ENCODE results near the gene MYO1D. TPM values are rescaled to one million over a fixed set of nuclear protein-coding genes. Genes with fewer than 3 reads are reported as not detected.

Gene MYO1D
- total RNA-seq, 2 experiments from 2014 or later: 8.4 to 12.2 TPM

DNA sequence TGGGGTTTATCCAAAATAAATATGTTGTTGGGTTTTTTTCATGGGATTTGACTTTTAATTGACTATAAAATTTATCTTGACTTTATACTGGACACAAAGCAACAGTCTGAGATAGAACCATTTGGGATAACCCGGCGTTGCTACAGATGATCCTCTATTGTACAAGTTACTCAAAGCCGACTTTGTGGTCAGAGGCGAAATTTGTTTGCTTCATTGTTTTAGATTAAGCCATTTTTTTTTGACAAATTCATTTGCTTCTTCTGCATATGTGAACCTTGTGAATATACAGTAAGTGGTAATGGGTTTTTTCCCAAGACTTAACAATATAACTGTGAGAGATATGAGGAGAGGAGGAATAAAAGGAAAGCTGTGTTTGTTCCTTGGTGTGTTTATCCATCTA is 11.8 kb downstream of the MYO1D start:
- H3K36me3 Mint-ChIP-seq: no peaks in the 10 kb centered on the region
- peaks cover 6% of the 10 kb centered on the region for H3K27me3 Mint-ChIP-seq
- H3K4me3 Mint-ChIP-seq: no peak overlapping the region
- DNase-seq (no peak), ATAC-seq (no peak)
- peaks cover 3% of the 10 kb centered on the region for H3K4me1 Mint-ChIP-seq
- no peaks in the 10 kb centered on the region for H3K9me3 Mint-ChIP-seq (ENCODE audit: low read depth)
- H3K27ac Mint-ChIP-seq: no peak overlapping the region
- CTCF ChIA-PET: interaction anchor here (0.7 to 1.1 kb wide), 2 partner anchors 11 to 12 kb away, joined by 3 to 5 read pairs; partner anchors contain the start of gene MYO1D

DNA sequence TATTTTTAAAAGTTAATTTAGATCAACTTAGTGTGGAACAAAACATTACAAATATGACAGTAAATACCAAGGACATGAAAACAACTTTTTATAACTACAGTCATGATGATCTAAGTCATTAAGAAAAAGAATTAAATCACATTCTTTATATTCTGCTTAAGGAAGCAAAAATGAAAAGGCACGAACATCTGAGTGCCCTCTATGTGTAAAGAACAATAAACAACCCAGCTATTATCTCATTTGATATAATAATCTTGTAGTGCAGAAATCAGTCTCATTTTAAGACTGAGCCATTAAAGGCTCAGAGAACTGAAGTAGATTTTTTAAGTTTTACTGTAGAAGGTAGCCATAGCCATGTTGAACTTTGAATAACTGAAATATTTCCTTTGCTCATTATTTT is 13.4 kb downstream of the MYO1D start:
- peaks cover 6% of the 10 kb centered on the region for H3K27me3 Mint-ChIP-seq
- no peak overlapping the region for H3K4me3 Mint-ChIP-seq
- no peak for DNase-seq
- no peaks in the 10 kb centered on the region for H3K9me3 Mint-ChIP-seq (ENCODE audit: low read depth)
- CTCF ChIA-PET: interaction anchor here (0.6 to 2.8 kb wide), 3 partner anchors 13 to 636 kb away, joined by 3 to 16 read pairs (median 3); partner anchors contain the start of gene MYO1D
- peaks cover 8% of the 10 kb centered on the region for H3K4me1 Mint-ChIP-seq
- H3K27ac Mint-ChIP-seq: no peak overlapping the region
- ATAC-seq: no peak
- no peaks in the 10 kb centered on the region for H3K36me3 Mint-ChIP-seq

DNA sequence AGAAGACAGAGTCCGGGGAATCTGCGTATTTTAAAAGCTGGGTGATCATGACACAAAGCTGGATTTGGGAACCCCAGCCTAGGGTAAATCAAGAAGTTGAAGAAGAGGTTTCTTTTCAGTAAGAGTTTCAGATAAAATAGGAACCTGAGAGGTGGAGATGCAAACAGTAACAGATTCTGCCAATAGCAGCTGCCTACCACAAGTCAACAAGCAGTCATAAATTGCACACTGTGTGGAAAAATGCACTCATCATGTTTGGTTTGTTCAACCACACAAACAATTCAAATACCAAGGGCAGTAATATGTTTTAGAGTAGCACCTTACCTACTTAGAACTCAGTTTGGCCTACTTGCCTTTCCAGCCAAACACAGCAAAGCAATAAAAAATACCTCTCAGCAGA is 14.0 kb downstream of the MYO1D start:
- CTCF ChIA-PET: interaction anchor here (2.8 kb wide), 1 partner anchor 14 kb away, joined by 16 read pairs; the partner anchor contains the start of gene MYO1D
- ATAC-seq: no peak

DNA sequence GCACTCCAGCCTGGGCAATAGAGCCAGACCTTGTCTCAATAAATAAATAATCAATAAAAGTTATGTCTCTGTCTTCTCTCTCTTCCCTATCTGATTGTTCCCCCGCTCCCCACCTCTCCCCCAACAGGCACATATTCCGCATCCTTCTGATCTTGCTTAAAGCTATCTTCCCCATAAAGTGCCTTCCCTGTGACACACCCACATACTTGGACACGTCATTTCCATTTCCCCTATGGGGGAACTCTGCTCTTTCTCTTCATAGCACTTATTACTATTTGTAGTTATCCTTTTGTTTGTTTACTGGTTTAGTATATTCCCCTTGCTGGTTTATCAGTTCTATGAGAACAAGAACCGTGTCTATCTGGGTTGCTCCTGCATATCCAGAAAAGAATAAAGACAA is 14.9 kb downstream of the MYO1D start:
- H3K27me3 Mint-ChIP-seq: peaks cover 6% of the 10 kb centered on the region
- no peak overlapping the region for H3K4me3 Mint-ChIP-seq
- ATAC-seq: no peak
- no peaks in the 10 kb centered on the region for H3K36me3 Mint-ChIP-seq
- H3K27ac Mint-ChIP-seq: no peak overlapping the region
- no peak for DNase-seq
- H3K9me3 Mint-ChIP-seq (ENCODE audit: low read depth): no peaks in the 10 kb centered on the region
- CTCF ChIA-PET: interaction anchor here (1.4 to 2.8 kb wide), 2 partner anchors 15 to 79 kb away, joined by 4 to 16 read pairs; partner anchors contain the start of gene MYO1D
- H3K4me1 Mint-ChIP-seq: peaks cover 8% of the 10 kb centered on the region

More for the DNA sequence above, 14.0 kb downstream of the MYO1D start:
- H3K9me3 Mint-ChIP-seq (ENCODE audit: low read depth): no peaks in the 10 kb centered on the region
- H3K4me3 Mint-ChIP-seq: no peak overlapping the region
- peaks cover 8% of the 10 kb centered on the region for H3K4me1 Mint-ChIP-seq
- H3K36me3 Mint-ChIP-seq: no peaks in the 10 kb centered on the region
- H3K27ac Mint-ChIP-seq: no peak overlapping the region
- no peak for DNase-seq
- H3K27me3 Mint-ChIP-seq: peaks cover 6% of the 10 kb centered on the region

DNA sequence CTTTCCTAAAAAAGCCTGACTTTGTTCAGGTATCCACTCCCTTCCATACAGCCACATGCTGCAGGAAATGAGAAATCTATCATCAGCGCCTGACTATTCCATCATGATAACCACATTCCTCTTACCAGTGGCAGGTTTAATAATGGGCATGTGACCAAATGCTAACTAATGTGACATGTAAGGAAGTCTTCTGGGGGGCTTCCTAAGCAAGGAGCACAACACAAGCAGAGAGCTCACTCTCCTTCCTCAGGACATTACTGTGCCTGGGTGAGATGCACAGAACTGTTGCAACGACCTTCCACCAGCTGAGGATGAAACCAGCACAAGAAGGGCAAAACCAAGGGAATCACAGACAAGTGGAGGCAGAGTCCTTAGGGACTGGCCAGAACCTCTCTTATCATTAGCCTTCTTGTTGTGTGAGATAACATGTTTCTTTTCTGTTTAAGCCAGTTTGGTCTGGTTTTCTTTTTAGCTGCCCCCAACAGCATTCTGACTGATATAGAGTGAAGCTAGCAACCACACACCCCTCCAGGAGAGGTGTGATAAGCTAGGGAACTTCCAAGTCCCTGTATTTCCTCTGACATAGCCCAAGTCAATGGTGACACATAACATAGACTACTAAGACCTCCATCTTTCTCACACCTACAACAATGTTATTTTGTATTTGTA is 16.9 kb downstream of the MYO1D start:
- no peak overlapping the region for H3K4me3 Mint-ChIP-seq
- DNase-seq (no peak), ATAC-seq (peak; percentile 42)
- H3K36me3 Mint-ChIP-seq: no peaks in the 10 kb centered on the region
- H3K4me1 Mint-ChIP-seq: peaks cover 8% of the 10 kb centered on the region
- H3K27me3 Mint-ChIP-seq: no peaks in the 10 kb centered on the region
- no peak overlapping the region for H3K27ac Mint-ChIP-seq
- no peaks in the 10 kb centered on the region for H3K9me3 Mint-ChIP-seq (ENCODE audit: low read depth)
- CTCF ChIA-PET: interaction anchor here (1.4 to 2.7 kb wide), 3 partner anchors 10 to 77 kb away, joined by 3 to 18 read pairs (median 4); partner anchors contain the start of gene MYO1D

DNA sequence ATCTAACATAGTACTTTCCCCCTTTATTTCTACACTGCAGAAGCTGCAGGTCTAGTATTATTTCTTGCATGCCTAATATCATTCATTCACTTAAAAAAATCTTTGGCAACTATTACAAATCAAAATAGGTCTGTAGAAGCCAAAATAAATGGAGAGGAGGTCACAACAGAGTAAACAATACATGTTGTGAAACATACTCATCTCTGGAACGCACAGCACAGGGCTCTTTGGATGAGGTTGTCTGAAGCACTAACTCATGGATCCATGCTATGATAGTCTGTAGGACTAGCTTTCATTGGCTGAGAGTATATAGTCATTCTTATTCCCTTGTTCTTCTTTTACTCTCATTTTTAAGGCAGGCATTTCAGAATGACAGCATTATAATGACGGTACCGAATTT is 21.3 kb downstream of the MYO1D start:
- no peak overlapping the region for H3K27ac Mint-ChIP-seq
- H3K9me3 Mint-ChIP-seq (ENCODE audit: low read depth): no peaks in the 10 kb centered on the region
- no peak for ATAC-seq
- no peak overlapping the region for H3K4me3 Mint-ChIP-seq
- peaks cover 5% of the 10 kb centered on the region for H3K27me3 Mint-ChIP-seq
- peaks cover 8% of the 10 kb centered on the region for H3K4me1 Mint-ChIP-seq
- DNase-seq: no peak
- H3K36me3 Mint-ChIP-seq: no peaks in the 10 kb centered on the region
- CTCF ChIA-PET: interaction anchor here (1.7 kb wide), 1 partner anchor 22 kb away, joined by 4 read pairs; no protein-coding TSS in a partner anchor

DNA sequence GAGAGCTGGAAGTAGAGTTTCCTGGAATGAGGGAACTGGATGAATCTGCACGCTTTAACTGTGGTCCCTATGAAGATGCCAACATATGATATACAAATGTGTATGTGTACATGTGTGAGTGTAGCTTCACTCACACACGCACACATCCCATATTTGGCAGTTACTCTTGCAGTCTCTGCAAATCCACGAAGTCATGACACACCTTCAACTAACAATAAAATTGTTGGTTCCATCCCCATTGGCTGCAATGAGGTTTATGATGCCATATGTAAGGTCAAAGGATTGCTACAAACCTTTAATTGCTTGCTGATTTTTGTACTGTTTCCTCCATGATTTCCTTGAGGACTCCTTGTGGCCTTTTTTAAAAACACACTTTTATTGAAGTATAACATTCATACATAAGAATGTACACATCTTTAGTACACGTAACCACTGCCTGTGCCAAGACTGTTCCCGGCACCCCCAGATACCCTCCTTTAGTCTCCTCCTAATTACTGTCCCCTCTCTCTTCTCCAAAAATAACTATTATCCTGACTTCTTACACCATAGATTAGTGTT is 22.0 kb downstream of the MYO1D start:
- Mint-ChIP-seq H3K4me3 (no peak overlapping the region), H3K27me3 (peaks cover 8% of the 10 kb centered on the region), H3K36me3 (no peaks in the 10 kb centered on the region), H3K27ac (no peak overlapping the region), H3K4me1 (peaks cover 3% of the 10 kb centered on the region), H3K9me3 (ENCODE audit: low read depth) (no peaks in the 10 kb centered on the region)
- ATAC-seq: no peak
- no peak for DNase-seq
- CTCF ChIA-PET: interaction anchor here (1.1 to 1.6 kb wide), 3 partner anchors 11 to 72 kb away, joined by 3 to 8 read pairs (median 6); partner anchors contain the start of gene MYO1D

DNA sequence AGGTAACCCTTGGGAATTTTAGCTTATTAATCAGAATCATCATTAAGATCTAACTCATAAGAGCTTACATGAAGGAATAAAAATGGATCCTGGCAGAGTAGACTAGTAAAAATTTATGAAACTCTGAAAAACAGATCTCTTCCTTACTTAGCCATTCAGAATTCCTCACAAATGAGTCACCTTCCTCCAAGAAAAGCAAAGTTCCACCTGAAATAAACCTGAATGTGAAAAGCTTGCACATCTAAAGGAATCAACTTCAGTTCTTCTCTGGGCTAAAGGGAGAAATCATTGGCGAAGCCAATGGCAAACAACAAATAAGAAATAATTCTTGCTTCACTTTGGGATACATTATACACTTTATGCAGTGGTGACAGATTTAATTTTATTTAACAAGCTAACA is 22.7 kb downstream of the MYO1D start:
- no peaks in the 10 kb centered on the region for H3K36me3 Mint-ChIP-seq
- H3K4me1 Mint-ChIP-seq: no peaks in the 10 kb centered on the region
- ATAC-seq (no peak), DNase-seq (no peak)
- CTCF ChIA-PET: interaction anchor here (1.1 to 1.6 kb wide), 3 partner anchors 11 to 71 kb away, joined by 3 to 8 read pairs (median 6); partner anchors contain the start of gene MYO1D
- H3K27me3 Mint-ChIP-seq: peaks cover 8% of the 10 kb centered on the region
- no peak overlapping the region for H3K27ac Mint-ChIP-seq
- H3K4me3 Mint-ChIP-seq: no peak overlapping the region
- no peaks in the 10 kb centered on the region for H3K9me3 Mint-ChIP-seq (ENCODE audit: low read depth)

DNA sequence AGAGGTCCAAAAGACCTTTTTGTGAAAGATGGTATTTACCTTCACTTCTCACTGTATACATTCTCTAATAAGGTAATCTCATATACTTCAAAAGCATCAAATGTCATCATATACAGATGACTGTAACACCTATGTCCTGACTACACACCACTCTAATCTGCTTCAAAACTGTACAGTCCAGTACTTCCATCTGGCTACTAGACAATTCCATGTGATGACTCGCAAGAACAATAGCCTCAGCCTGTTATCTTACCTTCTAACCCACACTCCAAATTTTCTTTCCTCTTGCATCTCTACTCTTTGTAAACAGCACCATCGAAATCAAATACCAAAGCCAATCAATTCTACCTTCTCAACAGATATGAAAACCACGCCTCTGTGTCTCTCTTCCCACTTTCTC is 24.1 kb downstream of the MYO1D start:
- peaks cover 8% of the 10 kb centered on the region for H3K27me3 Mint-ChIP-seq
- H3K36me3 Mint-ChIP-seq: no peaks in the 10 kb centered on the region
- no peak overlapping the region for H3K4me3 Mint-ChIP-seq
- DNase-seq (no peak), ATAC-seq (no peak)
- no peaks in the 10 kb centered on the region for H3K4me1 Mint-ChIP-seq
- H3K27ac Mint-ChIP-seq: no peak overlapping the region
- no peaks in the 10 kb centered on the region for H3K9me3 Mint-ChIP-seq (ENCODE audit: low read depth)
- CTCF ChIA-PET: no interaction called here

DNA sequence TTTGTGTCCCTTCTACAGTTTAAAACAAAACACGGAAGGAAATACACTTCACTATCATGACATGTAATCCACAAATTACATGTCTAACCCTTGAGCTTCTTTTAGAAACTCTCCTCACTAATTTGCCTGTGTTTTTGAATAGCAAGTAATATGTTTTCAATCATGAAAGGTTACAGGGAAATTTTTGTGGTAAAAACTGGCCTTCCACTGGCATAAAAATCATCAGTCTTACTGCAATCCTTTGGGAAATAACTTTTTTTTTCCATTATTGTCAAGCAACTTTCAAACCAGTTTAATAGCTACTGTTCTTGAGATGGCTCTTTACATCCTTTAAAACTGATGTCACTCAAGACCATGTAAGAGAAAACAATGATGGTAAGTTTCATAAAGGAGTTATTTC is 27.0 kb downstream of the MYO1D start:
- Mint-ChIP-seq H3K27ac (no peak overlapping the region), H3K27me3 (peaks cover 8% of the 10 kb centered on the region), H3K4me1 (no peaks in the 10 kb centered on the region), H3K9me3 (ENCODE audit: low read depth) (no peaks in the 10 kb centered on the region), H3K4me3 (no peak overlapping the region), H3K36me3 (no peaks in the 10 kb centered on the region)
- CTCF ChIA-PET: no interaction called here
- ATAC-seq: no peak
- no peak for DNase-seq

DNA sequence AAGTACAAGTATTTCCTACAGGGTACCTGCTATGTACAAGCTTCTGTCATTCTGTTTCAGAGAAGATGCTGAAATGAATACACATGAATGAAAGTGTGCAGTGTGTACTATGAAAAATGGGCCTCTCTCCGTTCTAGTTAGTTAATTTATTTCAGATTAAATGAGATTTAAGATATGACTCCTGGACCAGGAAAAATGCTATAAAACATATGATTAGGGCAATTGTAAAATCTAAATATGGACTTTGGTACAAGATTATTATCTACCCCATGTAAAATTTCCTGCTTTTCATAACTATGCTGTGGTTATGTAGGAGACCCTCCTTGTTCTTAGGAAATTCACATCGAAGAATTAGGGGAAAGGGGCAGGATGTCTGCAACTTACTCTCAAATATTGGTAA is 28.9 kb downstream of the MYO1D start:
- Mint-ChIP-seq H3K27me3 (peaks cover 8% of the 10 kb centered on the region), H3K27ac (no peak overlapping the region), H3K4me1 (no peaks in the 10 kb centered on the region), H3K36me3 (no peaks in the 10 kb centered on the region), H3K4me3 (no peak overlapping the region), H3K9me3 (ENCODE audit: low read depth) (no peaks in the 10 kb centered on the region)
- ATAC-seq: no peak
- no peak for DNase-seq
- CTCF ChIA-PET: no interaction called here

DNA sequence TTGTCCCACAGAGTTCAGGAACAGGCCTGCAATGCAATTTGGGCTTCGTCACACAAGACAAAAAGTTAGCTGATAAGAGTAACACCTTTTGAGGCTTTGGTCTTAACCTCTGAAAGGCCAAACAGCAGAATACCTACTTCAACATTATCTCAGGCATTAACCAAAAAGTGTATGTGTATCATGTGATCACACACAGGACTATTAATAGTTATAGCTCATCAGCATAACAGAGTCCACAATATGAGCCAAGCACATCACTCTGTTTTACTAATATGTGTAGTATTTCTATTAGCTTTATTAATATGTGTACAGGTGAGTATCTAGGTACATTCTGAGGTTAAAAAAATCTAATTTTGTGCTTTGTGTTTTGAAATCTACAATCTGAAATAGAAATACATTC is 30.8 kb downstream of the MYO1D start:
- H3K4me3 Mint-ChIP-seq: no peak overlapping the region
- peaks cover 4% of the 10 kb centered on the region for H3K27me3 Mint-ChIP-seq
- no peak overlapping the region for H3K27ac Mint-ChIP-seq
- ATAC-seq (no peak), DNase-seq (no peak)
- H3K36me3 Mint-ChIP-seq: no peaks in the 10 kb centered on the region
- no peaks in the 10 kb centered on the region for H3K4me1 Mint-ChIP-seq
- CTCF ChIA-PET: interaction anchor here (1.0 to 2.0 kb wide), 2 partner anchors 31 to 32 kb away, joined by 3 to 5 read pairs; partner anchors contain the start of gene MYO1D
- H3K9me3 Mint-ChIP-seq (ENCODE audit: low read depth): no peaks in the 10 kb centered on the region

DNA sequence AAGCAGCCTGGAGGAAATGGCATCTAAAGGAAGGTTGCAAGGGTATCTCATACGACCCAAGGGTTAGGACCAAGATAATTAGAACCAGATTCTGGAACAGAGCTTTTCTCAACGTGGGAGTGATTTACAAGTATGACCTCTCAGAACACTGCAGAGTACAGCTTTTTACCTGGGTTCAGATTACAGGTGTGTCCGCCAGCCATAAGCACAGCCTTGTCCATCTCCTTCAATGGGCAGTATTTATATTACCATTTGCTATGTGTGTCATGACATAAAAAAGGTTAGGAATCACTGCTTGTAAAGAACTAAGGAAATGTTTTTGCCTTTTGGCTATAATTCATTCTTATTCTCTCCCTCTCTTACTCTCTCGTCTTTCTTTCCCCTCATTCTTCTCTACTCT is 36.7 kb downstream of the MYO1D start:
- no peak overlapping the region for H3K27ac Mint-ChIP-seq
- no peak overlapping the region for H3K4me3 Mint-ChIP-seq
- H3K4me1 Mint-ChIP-seq: peaks cover under 1% of the 10 kb centered on the region
- no peaks in the 10 kb centered on the region for H3K27me3 Mint-ChIP-seq
- ATAC-seq (no peak), DNase-seq (no peak)
- no peaks in the 10 kb centered on the region for H3K9me3 Mint-ChIP-seq (ENCODE audit: low read depth)
- no peaks in the 10 kb centered on the region for H3K36me3 Mint-ChIP-seq
- CTCF ChIA-PET: no interaction called here

DNA sequence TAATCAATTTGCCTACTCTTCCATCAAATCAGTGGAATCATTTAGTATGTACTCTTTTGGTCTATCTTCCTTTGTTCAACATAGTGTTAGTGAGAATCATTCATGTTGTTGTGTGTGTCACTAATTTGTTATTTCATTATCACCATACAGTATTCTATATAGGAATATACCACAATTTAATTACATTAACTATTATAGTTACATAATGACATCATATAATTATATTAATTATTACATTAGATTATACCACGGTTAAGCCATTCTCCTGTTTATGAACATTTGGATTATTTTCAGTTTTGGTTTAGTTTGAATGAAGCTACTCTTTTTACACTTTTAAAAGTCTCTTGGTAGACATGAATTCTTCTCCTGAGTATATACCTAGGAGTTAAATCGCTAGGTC is 40.4 kb downstream of the MYO1D start:
- H3K27me3 Mint-ChIP-seq: no peaks in the 10 kb centered on the region
- H3K4me3 Mint-ChIP-seq: no peak overlapping the region
- H3K27ac Mint-ChIP-seq: no peak overlapping the region
- CTCF ChIA-PET: interaction anchor here (1.0 to 2.5 kb wide), 2 partner anchors 38 to 40 kb away, joined by 3 to 12 read pairs; partner anchors contain the start of gene MYO1D
- H3K9me3 Mint-ChIP-seq (ENCODE audit: low read depth): no peaks in the 10 kb centered on the region
- ATAC-seq: no peak
- peaks cover 2% of the 10 kb centered on the region for H3K4me1 Mint-ChIP-seq
- DNase-seq: no peak
- H3K36me3 Mint-ChIP-seq: no peaks in the 10 kb centered on the region
